Neural cell (in vitro differentiated cells): Measurements from ENCODE around the gene TMSB4X.

Source experiments
- EP300 ChIP-seq: fragments of 450-650 bp; conservative IDR thresholded peaks from 2 replicates; pipeline ENCODE4 v1.6.1; 2014; ENCODE audit warnings: antibody characterized with exemption, mild to moderate bottlenecking, moderate library complexity; ENCODE audit not compliant: poor library complexity, severe bottlenecking
- EZH2 ChIP-seq: fragments of 200-600, 300-800 bp; shearing (Covaris generic), sonication (generic); IDR thresholded peaks from 2 replicates; pipeline ENCODE4 v1.6.1; 2014; ENCODE audit warnings: antibody characterized with exemption, low read length, borderline replicate concordance, mild to moderate bottlenecking; ENCODE audit not compliant: insufficient read depth, poor library complexity, severe bottlenecking
- POLR2AphosphoS5 ChIP-seq: IDR thresholded peaks from 2 replicates; pipeline ENCODE4 v1.6.1; 2012
- RAD21 ChIP-seq: fragments of 450-650 bp; conservative IDR thresholded peaks from 2 replicates; pipeline ENCODE4 v1.6.1; 2014; ENCODE audit warnings: antibody characterized with exemption, mild to moderate bottlenecking, moderate library complexity
- TAF1 ChIP-seq: IDR thresholded peaks from 2 replicates; pipeline ENCODE4 v1.6.1; 2012; ENCODE audit warnings: low read depth
- TF ChIP-seq, protein P1 (sequence below): fragments of 450-650 bp; IDR thresholded peaks from 2 replicates; pipeline ENCODE4 v1.5.1; 2014; ENCODE audit warnings: antibody characterized with exemption, mild to moderate bottlenecking, moderate library complexity; ENCODE audit not compliant: poor library complexity, severe bottlenecking
- TF ChIP-seq, protein P2 (sequence below): IDR thresholded peaks from 2 replicates; pipeline ENCODE4 v1.6.1; 2012; ENCODE audit warnings: borderline replicate concordance

DNA sequence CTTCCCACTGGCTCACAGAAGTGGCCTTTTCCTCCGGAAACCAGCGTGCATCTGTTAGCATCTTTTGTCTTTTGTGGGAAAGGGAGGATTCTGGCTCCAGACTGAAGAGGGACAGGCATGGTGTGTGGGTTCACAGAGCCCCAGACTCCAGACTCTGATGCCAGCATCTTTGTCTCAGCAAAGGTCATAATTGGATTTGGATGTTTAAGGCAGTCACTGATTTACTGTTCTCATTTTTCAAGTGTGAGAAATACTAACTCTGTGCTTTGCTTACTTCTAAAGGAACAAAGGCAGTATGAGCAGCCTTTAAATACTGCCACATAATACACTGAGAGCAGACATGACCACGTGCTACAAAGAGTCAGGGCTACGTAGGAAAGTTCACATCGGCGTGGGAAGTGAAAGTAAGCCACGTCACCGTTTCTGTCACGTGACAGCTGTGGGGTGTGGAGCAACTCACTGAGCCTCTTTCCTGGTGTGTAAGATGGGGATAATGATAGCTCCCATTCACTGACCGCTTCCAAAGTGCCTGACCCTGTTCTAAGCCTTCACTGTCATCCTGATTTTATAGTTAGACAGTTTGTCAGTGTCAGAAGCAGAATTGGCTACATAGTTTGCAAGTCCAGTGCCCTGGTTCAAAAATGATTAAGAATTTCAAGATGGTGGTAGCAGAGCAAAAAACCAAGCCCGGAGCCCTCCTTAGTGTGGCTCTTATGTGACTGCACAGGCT, 24.8 kb upstream of the TMSB4X start:
- TF ChIP-seq, protein P1, sequence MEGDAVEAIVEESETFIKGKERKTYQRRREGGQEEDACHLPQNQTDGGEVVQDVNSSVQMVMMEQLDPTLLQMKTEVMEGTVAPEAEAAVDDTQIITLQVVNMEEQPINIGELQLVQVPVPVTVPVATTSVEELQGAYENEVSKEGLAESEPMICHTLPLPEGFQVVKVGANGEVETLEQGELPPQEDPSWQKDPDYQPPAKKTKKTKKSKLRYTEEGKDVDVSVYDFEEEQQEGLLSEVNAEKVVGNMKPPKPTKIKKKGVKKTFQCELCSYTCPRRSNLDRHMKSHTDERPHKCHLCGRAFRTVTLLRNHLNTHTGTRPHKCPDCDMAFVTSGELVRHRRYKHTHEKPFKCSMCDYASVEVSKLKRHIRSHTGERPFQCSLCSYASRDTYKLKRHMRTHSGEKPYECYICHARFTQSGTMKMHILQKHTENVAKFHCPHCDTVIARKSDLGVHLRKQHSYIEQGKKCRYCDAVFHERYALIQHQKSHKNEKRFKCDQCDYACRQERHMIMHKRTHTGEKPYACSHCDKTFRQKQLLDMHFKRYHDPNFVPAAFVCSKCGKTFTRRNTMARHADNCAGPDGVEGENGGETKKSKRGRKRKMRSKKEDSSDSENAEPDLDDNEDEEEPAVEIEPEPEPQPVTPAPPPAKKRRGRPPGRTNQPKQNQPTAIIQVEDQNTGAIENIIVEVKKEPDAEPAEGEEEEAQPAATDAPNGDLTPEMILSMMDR: no peak
- TF ChIP-seq EZH2 (no peak), EP300 (no peak), RAD21 (no peak), TAF1 (no peak), POLR2AphosphoS5 (no peak)
- TF ChIP-seq, protein P2, sequence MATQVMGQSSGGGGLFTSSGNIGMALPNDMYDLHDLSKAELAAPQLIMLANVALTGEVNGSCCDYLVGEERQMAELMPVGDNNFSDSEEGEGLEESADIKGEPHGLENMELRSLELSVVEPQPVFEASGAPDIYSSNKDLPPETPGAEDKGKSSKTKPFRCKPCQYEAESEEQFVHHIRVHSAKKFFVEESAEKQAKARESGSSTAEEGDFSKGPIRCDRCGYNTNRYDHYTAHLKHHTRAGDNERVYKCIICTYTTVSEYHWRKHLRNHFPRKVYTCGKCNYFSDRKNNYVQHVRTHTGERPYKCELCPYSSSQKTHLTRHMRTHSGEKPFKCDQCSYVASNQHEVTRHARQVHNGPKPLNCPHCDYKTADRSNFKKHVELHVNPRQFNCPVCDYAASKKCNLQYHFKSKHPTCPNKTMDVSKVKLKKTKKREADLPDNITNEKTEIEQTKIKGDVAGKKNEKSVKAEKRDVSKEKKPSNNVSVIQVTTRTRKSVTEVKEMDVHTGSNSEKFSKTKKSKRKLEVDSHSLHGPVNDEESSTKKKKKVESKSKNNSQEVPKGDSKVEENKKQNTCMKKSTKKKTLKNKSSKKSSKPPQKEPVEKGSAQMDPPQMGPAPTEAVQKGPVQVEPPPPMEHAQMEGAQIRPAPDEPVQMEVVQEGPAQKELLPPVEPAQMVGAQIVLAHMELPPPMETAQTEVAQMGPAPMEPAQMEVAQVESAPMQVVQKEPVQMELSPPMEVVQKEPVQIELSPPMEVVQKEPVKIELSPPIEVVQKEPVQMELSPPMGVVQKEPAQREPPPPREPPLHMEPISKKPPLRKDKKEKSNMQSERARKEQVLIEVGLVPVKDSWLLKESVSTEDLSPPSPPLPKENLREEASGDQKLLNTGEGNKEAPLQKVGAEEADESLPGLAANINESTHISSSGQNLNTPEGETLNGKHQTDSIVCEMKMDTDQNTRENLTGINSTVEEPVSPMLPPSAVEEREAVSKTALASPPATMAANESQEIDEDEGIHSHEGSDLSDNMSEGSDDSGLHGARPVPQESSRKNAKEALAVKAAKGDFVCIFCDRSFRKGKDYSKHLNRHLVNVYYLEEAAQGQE: no peak
